Measurements from ENCODE around the gene TRIM46. TPM values are rescaled to one million over a fixed set of nuclear protein-coding genes. Genes with fewer than 3 reads are reported as not detected.
"Not testable (repeated sequence)": the region's sequence is repeated elsewhere in the genome, so short reads cannot be mapped to it uniquely, and the experiment has no call there.

The TRIM46 gene
- total RNA-seq, 1 donor from 2014 or later, result 4.1 TPM

GRCh38 chr1:155205969-155206593 lies 32.4 kb downstream of the TRIM46 start:
- no peak for DNase-seq

- peak; percentile 92 for DNase-seq
These were observed 33.5 kb downstream of the TRIM46 start for GRCh38 chr1:155206891-155207805.

- DNase-seq, result peak; percentile 47
These were observed 34.3 kb downstream of the TRIM46 start, which contains the start of gene THBS3 for GRCh38 chr1:155207806-155208540. TSS of gene THBS3 (minus strand) at chr1:155207897. CDS start at chr1:155207876, 21 bp downstream.

GRCh38 chr1:155208541-155209311 lies 35.1 kb downstream of the TRIM46 start, which contains the start of gene MTX1:
TSS of gene MTX1 (plus strand) at chr1:155208695. CDS start at chr1:155208805, 110 bp downstream.
- peak; percentile 89 for DNase-seq

GRCh38 chr1:155209312-155209721 lies 35.7 kb downstream of the TRIM46 start:
- no peak for DNase-seq

DNA sequence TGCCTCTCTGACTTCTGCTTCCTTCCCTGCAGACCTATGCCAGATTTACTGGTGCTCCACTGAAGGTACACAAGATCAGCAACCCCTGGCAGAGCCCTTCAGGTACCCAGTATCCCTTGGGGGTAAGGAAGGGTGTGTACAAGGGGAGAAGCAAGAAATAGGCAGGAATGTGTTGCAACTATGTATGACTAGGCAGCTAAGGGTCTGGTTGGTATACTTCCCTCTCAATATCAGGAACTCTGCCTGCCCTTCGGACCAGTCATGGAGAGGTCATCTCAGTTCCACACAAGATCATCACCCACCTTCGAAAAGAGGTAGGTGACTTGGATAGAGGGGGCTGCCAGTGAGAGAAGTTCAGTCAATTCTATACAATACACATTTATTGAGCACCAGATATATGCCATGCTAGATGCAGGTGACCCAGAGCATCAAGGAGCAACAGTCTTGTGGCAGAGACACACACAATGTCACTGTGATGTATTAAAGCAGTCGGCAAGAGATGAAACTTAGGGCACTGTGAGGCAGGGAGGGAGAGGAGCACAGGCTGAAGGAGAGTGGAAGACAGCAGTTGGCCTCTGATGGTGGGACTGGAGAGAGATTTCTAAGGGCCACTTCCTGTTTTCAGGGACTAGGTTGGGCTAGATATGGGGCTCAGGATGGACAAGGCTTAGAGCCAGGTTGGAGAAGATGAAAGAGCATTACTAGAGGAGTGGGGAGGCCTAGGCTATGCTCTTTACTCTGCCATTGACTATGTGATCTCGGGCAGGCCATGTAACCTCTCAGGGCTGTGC lies 36.9 kb downstream of the TRIM46 start:
- no peak for DNase-seq

GRCh38 chr1:155211381-155212050 lies 37.9 kb downstream of the TRIM46 start:
- peak; percentile 57 for DNase-seq

- not testable (repeated sequence) for DNase-seq
These were observed 38.4 kb downstream of the TRIM46 start for GRCh38 chr1:155212051-155212440.

DNA sequence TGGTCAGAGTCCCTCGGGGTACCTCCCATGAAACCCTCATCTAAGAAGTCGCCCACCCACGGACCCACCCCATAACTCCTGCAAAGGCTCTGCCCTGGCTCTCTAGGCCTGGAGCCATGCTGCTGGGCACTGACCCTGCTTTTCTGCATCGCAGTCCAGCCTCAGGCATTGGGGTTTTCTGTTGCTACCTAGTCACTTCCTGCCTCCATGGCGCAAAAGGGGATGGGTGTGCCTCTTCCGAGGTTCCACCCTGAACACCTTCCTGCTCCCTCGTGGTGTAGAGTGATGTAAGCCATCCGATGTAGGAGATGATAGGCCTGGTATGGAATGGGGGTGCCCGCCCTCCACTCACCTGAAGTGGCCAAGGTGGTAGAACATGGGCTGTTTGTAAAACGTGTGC lies 41.1 kb downstream of the TRIM46 start:
- not testable (repeated sequence) for DNase-seq

DNA sequence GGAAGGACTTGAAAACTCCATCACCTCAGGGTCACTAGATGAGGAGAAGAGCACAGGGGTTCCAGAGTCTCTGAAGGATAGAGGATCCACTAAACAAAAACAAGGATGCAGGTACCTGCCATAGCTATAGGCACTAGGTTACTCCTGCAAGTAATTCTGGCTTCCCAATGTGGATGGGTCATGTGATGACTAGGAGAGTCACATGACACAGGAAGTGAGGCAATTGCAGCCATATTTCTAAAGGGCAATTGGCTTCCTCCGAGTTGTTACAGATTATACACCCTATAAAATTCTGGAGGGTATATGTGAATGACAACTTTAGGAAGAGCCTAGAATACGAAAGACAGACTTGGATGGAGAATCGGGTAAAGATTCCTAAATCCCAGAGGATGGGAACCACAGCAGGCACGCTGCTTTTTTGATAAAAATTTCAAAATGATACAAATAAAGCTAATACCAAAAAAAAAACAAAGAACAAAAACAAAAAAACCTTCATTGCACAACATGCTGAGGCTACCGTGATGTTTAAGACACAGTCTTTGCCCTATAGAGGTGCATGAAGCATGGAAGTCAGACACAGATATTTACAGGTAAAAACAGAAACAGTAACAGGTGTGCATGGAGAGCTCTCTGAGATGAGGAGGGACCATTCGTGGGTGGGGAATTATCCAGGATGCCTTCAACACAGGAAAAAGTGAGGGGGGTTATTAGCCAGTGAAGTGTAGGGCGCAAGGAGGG lies 45.4 kb downstream of the TRIM46 start:
- peak; percentile 68 for DNase-seq

DNA sequence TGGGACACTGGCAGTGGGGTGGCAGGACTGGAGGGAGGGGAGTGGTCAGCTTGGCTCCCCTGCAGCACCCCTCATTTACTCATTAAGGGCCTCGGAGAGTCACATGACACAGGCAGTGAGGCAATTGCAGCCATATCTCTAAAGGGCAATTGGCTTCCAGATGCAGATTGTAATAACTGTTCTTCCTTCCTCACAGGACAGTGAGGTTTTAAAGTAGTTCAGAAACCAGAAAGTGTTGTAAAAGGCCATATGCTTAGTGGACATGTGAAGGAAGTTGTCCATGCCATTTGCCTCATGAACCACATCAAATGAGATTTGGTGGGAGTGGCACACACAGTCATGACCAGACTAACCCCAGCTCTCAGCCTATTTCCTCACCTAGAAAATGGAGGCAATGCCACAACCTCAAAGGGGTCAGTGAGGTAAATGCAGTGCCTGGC lies 46.0 kb downstream of the TRIM46 start:
- DNase-seq, result no peak

GRCh38 chr1:155220211-155220965 lies 46.7 kb downstream of the TRIM46 start:
- not testable (repeated sequence) for DNase-seq

GRCh38 chr1:155223047-155223446 lies 49.4 kb downstream of the TRIM46 start:
- no peak for DNase-seq

DNA sequence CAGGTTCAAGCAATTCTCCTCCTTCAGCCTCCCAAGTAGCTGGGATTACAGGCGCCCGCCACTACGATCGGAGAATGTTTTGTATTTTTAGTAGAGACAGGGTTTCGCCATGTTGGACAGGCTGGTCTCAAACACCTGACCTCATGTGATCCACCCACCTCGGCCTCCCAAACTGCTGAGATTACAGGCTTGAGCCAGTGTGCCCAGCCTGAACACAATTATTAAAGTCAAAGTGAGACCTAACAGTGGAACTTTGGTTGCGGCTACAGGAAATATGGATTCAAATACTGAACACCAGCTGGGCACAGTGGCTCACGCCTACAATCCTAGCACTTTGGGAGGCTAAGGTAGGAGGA lies 51.7 kb downstream of the TRIM46 start:
- not testable (repeated sequence) for DNase-seq

DNA sequence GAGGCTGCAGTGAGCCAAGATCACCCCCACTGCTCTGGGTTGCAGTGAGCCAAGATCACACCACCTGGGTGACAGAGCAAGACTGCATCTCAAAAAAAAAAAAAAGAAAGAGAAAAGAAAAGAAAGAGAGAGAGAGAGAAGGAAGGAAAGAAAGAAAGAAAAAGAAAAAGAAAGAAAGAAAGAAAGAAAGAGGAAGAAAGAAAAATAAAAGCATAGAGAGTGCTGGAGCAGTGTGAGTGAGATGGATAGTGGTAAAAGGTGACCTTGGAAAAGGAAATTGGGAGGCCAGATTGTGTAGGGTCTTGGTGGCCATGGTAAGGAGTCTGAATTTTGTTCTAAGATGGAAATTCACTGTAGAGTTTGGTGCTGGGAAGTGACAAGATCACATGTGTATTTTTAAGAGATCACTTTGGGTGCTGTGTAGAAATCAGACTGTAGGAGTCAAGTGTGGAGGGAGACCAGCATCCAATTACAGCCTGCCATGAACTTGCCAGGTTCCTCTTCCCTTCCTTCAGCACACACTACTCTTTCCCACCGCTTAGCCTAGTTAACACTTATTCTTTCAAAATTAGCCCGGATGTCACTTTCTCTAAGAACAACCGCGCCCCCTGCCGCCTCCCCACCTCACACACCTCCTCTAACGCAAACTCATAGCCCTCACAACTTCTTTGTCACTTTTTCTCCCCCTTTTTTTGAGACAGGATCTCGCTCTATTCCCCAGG lies 52.7 kb downstream of the TRIM46 start:
- peak; percentile 88 for DNase-seq

DNA sequence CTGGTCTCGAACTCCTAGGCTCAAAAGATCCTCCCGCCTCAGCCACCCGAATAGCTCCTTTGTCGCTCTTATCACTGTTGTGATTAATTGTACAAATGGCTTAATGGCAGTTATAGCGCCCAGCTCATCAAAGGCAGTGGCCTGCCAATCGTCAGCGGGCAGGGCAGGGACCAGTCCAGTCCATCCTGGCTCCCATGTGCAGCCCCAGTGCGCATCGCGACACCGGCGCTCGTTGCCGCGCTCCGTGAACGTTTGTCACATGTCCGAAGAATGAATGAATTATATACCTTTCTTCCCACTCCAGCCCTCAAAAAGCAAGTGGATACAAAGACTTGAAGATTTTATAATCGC lies 53.2 kb downstream of the TRIM46 start:
- peak; percentile 70 for DNase-seq

- peak; percentile 99 for DNase-seq
These were observed 53.8 kb downstream of the TRIM46 start for GRCh38 chr1:155227261-155228095.

DNA sequence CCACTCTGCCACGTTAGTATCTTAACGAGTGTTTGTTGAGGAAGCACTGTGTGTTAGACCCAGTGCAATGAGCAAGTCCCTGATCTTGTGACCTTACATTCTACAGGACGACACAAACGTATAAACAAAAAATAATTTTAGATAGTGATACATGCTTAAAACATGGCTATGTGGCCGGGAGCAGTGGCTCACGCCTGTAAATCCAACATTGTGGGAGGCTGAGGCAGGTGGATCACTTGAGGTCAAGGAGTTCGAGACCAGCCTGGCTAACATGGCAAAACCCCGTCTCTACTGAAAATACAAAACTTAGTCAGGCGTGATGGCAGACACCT lies 54.4 kb downstream of the TRIM46 start:
- no peak for DNase-seq
